Neural progenitor cell (in vitro differentiated cells): ENCODE results near the gene CFL1. TPM values are rescaled to one million over a fixed set of nuclear protein-coding genes. Genes with fewer than 3 reads are reported as not detected.
A peak's percentile ranks its signal among the peaks of the same experiment; 100 is the strongest.

Experiments used
- DNase-seq: peaks from one replicate; pipeline ENCODE4 v3.0.0-alpha.2; 2016; ENCODE audit warnings: low spot score
- H2AFZ ChIP-seq: fragments of 200-600 bp; sonication (generic); replicated peaks from 2 replicates; pipeline ENCODE4 v1.6.1; 2016; ENCODE audit warnings: antibody characterized with exemption
- H3F3A ChIP-seq: fragments of 200-600 bp; sonication (generic); 2 replicates; pipeline ENCODE4 v1.6.1; 2016; ENCODE audit warnings: antibody characterized with exemption, low read depth
- H3K27ac ChIP-seq: fragments of 200-600 bp; sonication (generic); 2 replicates; pipeline ENCODE4 v1.5.1; 2016; ENCODE audit warnings: mild to moderate bottlenecking
- H3K27me3 ChIP-seq: fragments of 200-600 bp; sonication (generic); 2 replicates; pipeline ENCODE4 v1.6.1; 2016; ENCODE audit warnings: mild to moderate bottlenecking, moderate library complexity
- H3K36me3 ChIP-seq: fragments of 200-600 bp; sonication (generic); 2 replicates; pipeline ENCODE4 v1.5.1; 2016
- H3K4me1 ChIP-seq: fragments of 200-600 bp; sonication (generic); 2 replicates; pipeline ENCODE4 v1.6.1; 2016; ENCODE audit warnings: mixed run types
- H3K4me2 ChIP-seq: fragments of 200-600 bp; sonication (generic); 2 replicates; pipeline ENCODE4 v1.6.1; 2016
- H3K4me3 ChIP-seq: fragments of 200-600 bp; sonication (generic); 2 replicates; pipeline ENCODE4 v1.5.1; 2016
- H3K79me2 ChIP-seq: fragments of 200-600 bp; sonication (generic); 2 replicates; pipeline ENCODE4 v1.6.1; 2016; ENCODE audit warnings: low read depth
- H3K9ac ChIP-seq: fragments of 200-600 bp; sonication (generic); 2 replicates; pipeline ENCODE4 v1.6.1; 2016
- H3K9me3 ChIP-seq: fragments of 200-600 bp; sonication (generic); 2 replicates; pipeline ENCODE4 v1.5.1; 2016; ENCODE audit warnings: low read depth
- H4K20me1 ChIP-seq: fragments of 200-600 bp; sonication (generic); 2 replicates; pipeline ENCODE4 v1.6.1; 2016; ENCODE audit warnings: low read depth
- H3K27ac Mint-ChIP-seq: 3 replicates; pipeline ENCODE4 v1.8.0; 2021; ENCODE audit warnings: mixed read lengths
- H3K27me3 Mint-ChIP-seq: 2 replicates; pipeline ENCODE4 v1.8.0; 2022; ENCODE audit warnings: low read depth, mild to moderate bottlenecking, inconsistent platforms, moderate library complexity, mixed read lengths; ENCODE audit not compliant: insufficient read depth
- H3K36me3 Mint-ChIP-seq: 3 replicates; pipeline ENCODE4 v1.8.0; 2021; ENCODE audit warnings: mixed read lengths
- H3K4me1 Mint-ChIP-seq: 3 replicates; pipeline ENCODE4 v1.8.0; 2021; ENCODE audit warnings: mixed read lengths
- H3K4me3 Mint-ChIP-seq: 3 replicates; pipeline ENCODE4 v1.8.0; 2021; ENCODE audit warnings: mild to moderate bottlenecking, moderate library complexity, mixed read lengths
- H3K9me3 Mint-ChIP-seq: 3 replicates; pipeline ENCODE4 v1.8.0; 2020; ENCODE audit warnings: mixed read lengths
- CTCF ChIP-seq: fragments of 200-600 bp; sonication (generic); IDR thresholded peaks from 2 replicates; pipeline ENCODE4 v1.5.1; 2017; ENCODE audit warnings: antibody characterized with exemption, mild to moderate bottlenecking
- EZH2 ChIP-seq: fragments of 200-600 bp; sonication (generic); IDR thresholded peaks from 2 replicates; pipeline ENCODE4 v1.6.1; 2017; ENCODE audit warnings: antibody characterized with exemption, mild to moderate bottlenecking, moderate library complexity
- EZH2phosphoT487 ChIP-seq: fragments of 200-600 bp; sonication (generic); IDR thresholded peaks from 2 replicates; pipeline ENCODE4 v1.6.1; 2017; ENCODE audit warnings: antibody characterized with exemption
- total RNA-seq: library from RNA; depleted of rRNA; stranded (reverse); fragments of >200 nt; gene quantifications from 2 replicates; pipeline ENCODE4 v1.2.3, GENCODE V29; 2015; ENCODE audit warnings: low replicate concordance

Gene CFL1
- total RNA-seq, 1 donor from 2014 or later, result 704 TPM

- Histone ChIP-seq H3K27me3 (no peaks in the 10 kb centered on the region), H3K4me2 (peak overlapping the region; percentile 92), H3K27ac (peak overlapping the region; percentile 92), H3K9ac (peak overlapping the region; percentile 74), H2AFZ (no peak overlapping the region), H3K36me3 (peaks cover 7% of the 10 kb centered on the region), H3K4me3 (peak overlapping the region; percentile 87), H3F3A (peaks cover 82% of the 10 kb centered on the region), H3K4me1 (peaks cover 10% of the 10 kb centered on the region), H4K20me1 (peaks cover 48% of the 10 kb centered on the region), H3K9me3 (no peaks in the 10 kb centered on the region), H3K79me2 (peaks cover 55% of the 10 kb centered on the region)
- Mint-ChIP-seq H3K4me3 (peak overlapping the region; percentile 93), H3K4me1 (peaks cover 33% of the 10 kb centered on the region), H3K9me3 (peaks cover 10% of the 10 kb centered on the region), H3K36me3 (peaks cover 39% of the 10 kb centered on the region), H3K27me3 (peaks cover 24% of the 10 kb centered on the region), H3K27ac (peak overlapping the region; percentile 88)
- TF ChIP-seq EZH2 (no peak), CTCF (no peak), EZH2phosphoT487 (no peak)
- peak; percentile 82 for DNase-seq
Observed at GRCh38 chr11:65856689-65857499, 1.1 kb downstream of the CFL1 start.

DNA sequence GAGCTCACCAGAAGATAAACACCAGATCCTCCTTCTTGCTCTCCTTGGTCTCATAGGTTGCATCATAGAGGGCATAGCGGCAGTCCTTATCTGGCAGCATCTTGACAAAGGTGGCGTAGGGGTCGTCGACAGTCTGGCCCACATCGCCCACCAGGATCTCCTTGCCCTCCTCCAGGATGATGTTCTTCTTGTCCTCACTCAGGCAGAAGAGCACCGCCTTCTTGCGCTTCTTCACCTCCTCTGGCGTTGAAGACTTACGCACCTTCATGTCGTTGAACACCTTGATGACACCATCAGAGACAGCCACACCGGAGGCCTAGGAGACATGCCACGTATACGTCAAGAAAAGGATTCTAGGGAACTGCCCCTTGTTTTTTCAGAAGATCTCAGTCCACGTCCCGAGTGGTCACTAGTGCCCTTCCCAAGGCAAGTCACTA, 2.0 kb downstream of the CFL1 start:
- H3K4me1 Mint-ChIP-seq, result peaks cover 25% of the 10 kb centered on the region
- peaks cover 7% of the 10 kb centered on the region for H3K36me3 ChIP-seq

More for the DNA sequence above, 2.0 kb downstream of the CFL1 start:
- Mint-ChIP-seq H3K27ac (no peak overlapping the region), H3K9me3 (peaks cover 10% of the 10 kb centered on the region), H3K4me3 (peak overlapping the region; percentile 93), H3K36me3 (peaks cover 45% of the 10 kb centered on the region), H3K27me3 (peaks cover 24% of the 10 kb centered on the region)
- Histone ChIP-seq H3K27me3 (no peaks in the 10 kb centered on the region), H4K20me1 (peaks cover 40% of the 10 kb centered on the region), H2AFZ (no peak overlapping the region), H3K27ac (no peak overlapping the region), H3K4me3 (peak overlapping the region; percentile 87), H3K4me2 (peak overlapping the region; percentile 92), H3K4me1 (peaks cover 3% of the 10 kb centered on the region), H3K79me2 (peaks cover 45% of the 10 kb centered on the region), H3K9me3 (no peaks in the 10 kb centered on the region), H3F3A (peaks cover 85% of the 10 kb centered on the region), H3K9ac (no peak overlapping the region)
- peak; percentile 8 for DNase-seq
- TF ChIP-seq EZH2phosphoT487 (no peak), EZH2 (no peak), CTCF (no peak)
